Measurements from ENCODE around the gene SUPT3H. TPM values are rescaled to one million over a fixed set of nuclear protein-coding genes. Genes with fewer than 3 reads are reported as not detected.

The SUPT3H gene
- total RNA-seq, 1 donor from 2014 or later, result 6.7 TPM

DNA sequence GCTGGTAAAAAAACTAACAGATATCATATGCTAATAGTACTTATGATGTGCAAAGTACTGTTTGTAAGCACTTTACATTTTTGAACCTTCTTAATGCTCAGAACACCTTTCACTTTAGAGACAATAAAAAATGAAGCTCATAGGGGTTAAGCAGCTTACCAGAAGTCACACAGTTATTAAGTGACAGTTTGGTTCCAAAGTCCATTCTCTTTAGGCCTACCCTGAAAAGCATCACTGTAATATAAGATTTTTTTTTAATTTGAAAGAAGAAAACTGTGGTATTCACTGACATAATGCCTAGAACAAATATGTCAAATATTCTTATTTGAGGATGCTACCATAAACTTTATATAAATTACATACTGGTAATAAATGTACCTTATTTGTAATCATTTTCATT is 177.2 kb downstream of the SUPT3H start:
- Histone ChIP-seq H3K36me3 (no peaks in the 10 kb centered on the region), H3K27me3 (ENCODE audit: low read depth) (no peaks in the 10 kb centered on the region), H3K27ac (no peak overlapping the region), H3K4me3 (no peak overlapping the region), H3K9me3 (no peaks in the 10 kb centered on the region), H3K4me1 (no peaks in the 10 kb centered on the region)
- DNase-seq, result no peak
- intact Hi-C loops (cut with DNase I), result no loop called here
- no peak for ATAC-seq
- TF ChIP-seq, protein P1, sequence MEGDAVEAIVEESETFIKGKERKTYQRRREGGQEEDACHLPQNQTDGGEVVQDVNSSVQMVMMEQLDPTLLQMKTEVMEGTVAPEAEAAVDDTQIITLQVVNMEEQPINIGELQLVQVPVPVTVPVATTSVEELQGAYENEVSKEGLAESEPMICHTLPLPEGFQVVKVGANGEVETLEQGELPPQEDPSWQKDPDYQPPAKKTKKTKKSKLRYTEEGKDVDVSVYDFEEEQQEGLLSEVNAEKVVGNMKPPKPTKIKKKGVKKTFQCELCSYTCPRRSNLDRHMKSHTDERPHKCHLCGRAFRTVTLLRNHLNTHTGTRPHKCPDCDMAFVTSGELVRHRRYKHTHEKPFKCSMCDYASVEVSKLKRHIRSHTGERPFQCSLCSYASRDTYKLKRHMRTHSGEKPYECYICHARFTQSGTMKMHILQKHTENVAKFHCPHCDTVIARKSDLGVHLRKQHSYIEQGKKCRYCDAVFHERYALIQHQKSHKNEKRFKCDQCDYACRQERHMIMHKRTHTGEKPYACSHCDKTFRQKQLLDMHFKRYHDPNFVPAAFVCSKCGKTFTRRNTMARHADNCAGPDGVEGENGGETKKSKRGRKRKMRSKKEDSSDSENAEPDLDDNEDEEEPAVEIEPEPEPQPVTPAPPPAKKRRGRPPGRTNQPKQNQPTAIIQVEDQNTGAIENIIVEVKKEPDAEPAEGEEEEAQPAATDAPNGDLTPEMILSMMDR (IDR thresholded peaks at IDR 0.05), result no peak

DNA sequence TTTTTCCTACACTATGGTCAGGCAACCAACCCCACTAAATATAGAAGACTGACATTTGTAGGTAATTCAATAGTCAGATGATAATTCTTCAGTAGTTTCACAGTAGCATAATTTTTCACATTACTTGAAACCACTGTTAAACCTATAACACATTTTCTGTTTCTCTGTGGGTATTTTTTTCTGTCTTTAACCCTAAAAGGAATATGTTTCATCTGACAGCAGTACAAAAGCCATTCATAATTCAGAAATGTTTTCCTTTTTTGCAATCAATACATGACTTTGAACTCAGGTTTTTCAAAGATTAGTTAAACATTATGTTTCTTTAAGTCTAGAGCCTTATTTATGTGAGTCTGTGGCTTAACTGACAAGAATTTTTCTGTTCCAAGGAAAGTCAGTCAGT is 178.2 kb downstream of the SUPT3H start:
- Histone ChIP-seq H3K27ac (no peak overlapping the region), H3K36me3 (no peaks in the 10 kb centered on the region), H3K4me1 (no peaks in the 10 kb centered on the region), H3K27me3 (ENCODE audit: low read depth) (no peaks in the 10 kb centered on the region), H3K9me3 (no peaks in the 10 kb centered on the region), H3K4me3 (no peak overlapping the region)
- TF ChIP-seq, protein P1 (IDR thresholded peaks at IDR 0.05), result no peak
- ATAC-seq (no peak), DNase-seq (no peak)
- intact Hi-C loops (cut with DNase I), result no loop called here

- no peaks in the 10 kb centered on the region for H3K9me3 ChIP-seq
- ATAC-seq (no peak), DNase-seq (no peak)
- H3K4me1 ChIP-seq, result no peaks in the 10 kb centered on the region
- TF ChIP-seq, protein P1 (IDR thresholded peaks at IDR 0.05), result no peak
- no peaks in the 10 kb centered on the region for H3K36me3 ChIP-seq
- H3K27me3 ChIP-seq (ENCODE audit: low read depth), result no peaks in the 10 kb centered on the region
- H3K4me3 ChIP-seq, result no peak overlapping the region
- intact Hi-C loops (cut with DNase I), result no loop called here
- H3K27ac ChIP-seq, result no peak overlapping the region
Measured at GRCh38 chr6:45196121-45196520, 181.6 kb downstream of the SUPT3H start.

GRCh38 chr6:45195137-45195536 is 182.6 kb downstream of the SUPT3H start:
- DNase-seq (no peak), ATAC-seq (no peak)
- H3K27me3 ChIP-seq (ENCODE audit: low read depth), result no peaks in the 10 kb centered on the region

DNA sequence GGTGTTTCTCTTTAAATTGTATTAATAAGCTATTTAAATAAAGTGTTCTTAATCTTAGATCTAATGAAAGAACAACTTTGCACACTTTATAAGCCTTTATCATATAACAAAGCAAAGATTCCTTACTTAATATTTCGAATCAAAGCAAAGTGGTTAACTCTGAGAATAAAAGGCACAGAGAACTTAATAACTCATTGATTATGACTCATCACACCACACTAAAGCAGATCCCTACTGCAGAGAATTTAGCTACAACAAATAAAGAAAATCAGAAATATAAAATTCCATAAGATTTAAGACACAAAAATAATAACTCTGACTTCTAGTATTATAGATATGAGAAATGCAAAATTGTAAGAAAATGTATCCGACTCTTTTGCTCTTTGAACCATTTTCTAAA is 185.2 kb downstream of the SUPT3H start:
- no peak for ATAC-seq
- Histone ChIP-seq H3K9me3 (no peaks in the 10 kb centered on the region), H3K4me3 (no peak overlapping the region), H3K27ac (no peak overlapping the region), H3K36me3 (no peaks in the 10 kb centered on the region), H3K4me1 (no peaks in the 10 kb centered on the region), H3K27me3 (ENCODE audit: low read depth) (no peaks in the 10 kb centered on the region)
- no peak for DNase-seq
- intact Hi-C loops (cut with DNase I), result no loop called here
- TF ChIP-seq, protein P1 (IDR thresholded peaks at IDR 0.05), result no peak

More at GRCh38 chr6:45195137-45195536, 182.6 kb downstream of the SUPT3H start:
- no peaks in the 10 kb centered on the region for H3K4me1 ChIP-seq
- H3K36me3 ChIP-seq, result no peaks in the 10 kb centered on the region
- no peak overlapping the region for H3K27ac ChIP-seq
- intact Hi-C loops (cut with DNase I), result no loop called here
- H3K4me3 ChIP-seq, result no peak overlapping the region
- H3K9me3 ChIP-seq, result no peaks in the 10 kb centered on the region
- TF ChIP-seq, protein P1 (IDR thresholded peaks at IDR 0.05), result no peak

DNA sequence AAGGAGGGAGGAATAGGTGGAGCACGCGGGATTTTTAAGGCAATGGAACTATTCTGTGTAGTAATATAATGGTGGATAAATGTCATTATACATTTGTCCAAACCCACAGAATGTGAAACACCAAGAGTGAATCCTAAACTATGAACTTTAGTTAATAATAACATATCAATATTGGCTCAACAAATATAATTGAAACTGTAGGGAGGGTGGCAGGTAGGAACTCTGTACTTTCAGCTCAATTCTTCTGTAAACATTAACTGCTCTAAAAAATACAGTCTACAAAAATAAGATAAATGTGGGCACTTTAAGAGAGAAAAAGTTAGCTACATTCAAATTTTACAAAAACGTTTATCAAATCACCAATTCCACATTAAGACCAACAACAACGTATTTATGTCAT is 186.3 kb downstream of the SUPT3H start:
- Histone ChIP-seq H3K27ac (no peak overlapping the region), H3K4me3 (no peak overlapping the region)

More for the DNA sequence above, 186.3 kb downstream of the SUPT3H start:
- H3K27me3 ChIP-seq (ENCODE audit: low read depth), result no peaks in the 10 kb centered on the region
- H3K36me3 ChIP-seq, result no peaks in the 10 kb centered on the region
- ATAC-seq (no peak), DNase-seq (no peak)
- H3K9me3 ChIP-seq, result no peaks in the 10 kb centered on the region
- H3K4me1 ChIP-seq, result no peaks in the 10 kb centered on the region
- intact Hi-C loops (cut with DNase I), result no loop called here
- TF ChIP-seq, protein P1 (IDR thresholded peaks at IDR 0.05), result no peak
